OCI-LY1 (cell line): ENCODE data around the gene FAM168A.

Experiments
- CTCF ChIP-seq: fragments of 200-600 bp; sonication (generic), shearing (Covaris generic); IDR thresholded peaks from 2 replicates; pipeline ENCODE4 v1.5.1; 2017; ENCODE audit warnings: mild to moderate bottlenecking, antibody characterized with exemption, low read length, moderate library complexity, mixed read lengths
- EZH2 ChIP-seq: fragments of 200-600 bp; sonication (generic), shearing (Covaris generic); IDR thresholded peaks from 2 replicates; pipeline ENCODE4 v1.8.0; 2017; ENCODE audit warnings: borderline replicate concordance, mixed run types, mild to moderate bottlenecking, antibody characterized with exemption, low read length, moderate library complexity, mixed read lengths

GRCh38 chr11:73623686-73624085, 25.8 kb upstream of the FAM168A start:
- no peak for TF ChIP-seq CTCF
- TF ChIP-seq EZH2: no peak
